NCI-H2196 (cell line): ENCODE results near the gene CPSF4L.

ENCODE experiments used
- DNase-seq: peaks from one replicate; lab custom pipeline; 2025; ENCODE audit not compliant: unreplicated experiment; lab: John Stamatoyannopoulos, UW

Gene CPSF4L

GRCh38 chr17:73203788-73204479, 57.7 kb downstream of the CPSF4L start:
- no peak for DNase-seq

GRCh38 chr17:73203135-73203787, 58.4 kb downstream of the CPSF4L start:
- DNase-seq = peak; percentile 70

DNA sequence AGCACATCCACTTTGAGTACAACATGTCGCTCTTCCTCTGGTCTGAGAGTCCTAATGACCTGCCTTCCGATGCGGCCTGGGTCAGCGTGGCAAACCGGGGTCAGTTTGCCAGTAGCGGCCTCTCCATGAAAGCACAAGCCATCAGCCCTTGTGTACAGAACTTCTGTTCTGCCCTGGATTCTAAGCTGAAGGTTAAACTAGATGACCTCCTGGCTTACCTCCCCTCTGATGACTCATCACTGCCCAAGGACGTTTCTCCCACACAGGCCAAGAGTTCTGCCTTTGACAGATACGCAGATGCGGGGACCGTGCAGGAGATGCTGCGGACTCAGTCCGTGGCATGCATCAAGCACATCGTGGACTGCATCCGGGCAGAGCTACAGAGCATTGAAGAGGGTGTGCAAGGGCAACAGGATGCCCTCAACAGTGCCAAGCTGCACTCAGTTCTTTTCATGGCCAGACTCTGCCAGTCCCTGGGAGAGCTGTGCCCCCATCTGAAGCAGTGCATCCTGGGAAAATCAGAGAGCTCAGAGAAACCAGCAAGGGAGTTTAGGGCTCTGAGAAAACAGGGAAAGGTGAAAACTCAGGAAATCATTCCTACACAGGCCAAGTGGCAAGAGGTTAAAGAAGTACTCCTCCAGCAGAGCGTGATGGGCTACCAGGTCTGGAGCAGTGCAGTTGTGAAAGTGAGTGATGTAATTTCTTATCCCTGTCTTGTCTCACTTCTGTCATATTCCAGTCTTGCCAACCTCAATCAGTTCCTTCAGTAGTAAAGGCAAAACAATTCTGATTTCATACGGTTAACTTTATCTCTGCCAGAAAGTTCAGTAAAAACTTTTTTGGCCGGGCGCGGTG, 60.2 kb downstream of the CPSF4L start:
- DNase-seq = no peak

DNA sequence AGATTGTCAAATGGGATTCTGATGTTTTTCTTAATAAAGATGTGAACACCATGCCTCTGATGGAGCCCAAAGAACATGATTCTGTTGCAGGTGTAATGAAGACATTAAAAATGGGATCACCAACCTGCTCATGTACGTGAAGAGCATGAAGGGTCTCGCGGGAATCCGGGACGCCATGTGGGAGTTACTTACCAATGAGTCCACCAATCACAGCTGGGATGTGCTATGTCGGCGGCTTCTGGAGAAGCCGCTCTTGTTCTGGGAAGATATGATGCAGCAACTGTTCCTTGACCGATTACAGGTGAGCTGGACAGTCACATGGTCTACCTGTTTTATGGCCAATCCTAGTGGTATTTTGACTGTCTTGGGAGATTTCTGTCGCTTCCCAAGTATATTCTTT, 61.2 kb downstream of the CPSF4L start:
- DNase-seq = no peak

DNA sequence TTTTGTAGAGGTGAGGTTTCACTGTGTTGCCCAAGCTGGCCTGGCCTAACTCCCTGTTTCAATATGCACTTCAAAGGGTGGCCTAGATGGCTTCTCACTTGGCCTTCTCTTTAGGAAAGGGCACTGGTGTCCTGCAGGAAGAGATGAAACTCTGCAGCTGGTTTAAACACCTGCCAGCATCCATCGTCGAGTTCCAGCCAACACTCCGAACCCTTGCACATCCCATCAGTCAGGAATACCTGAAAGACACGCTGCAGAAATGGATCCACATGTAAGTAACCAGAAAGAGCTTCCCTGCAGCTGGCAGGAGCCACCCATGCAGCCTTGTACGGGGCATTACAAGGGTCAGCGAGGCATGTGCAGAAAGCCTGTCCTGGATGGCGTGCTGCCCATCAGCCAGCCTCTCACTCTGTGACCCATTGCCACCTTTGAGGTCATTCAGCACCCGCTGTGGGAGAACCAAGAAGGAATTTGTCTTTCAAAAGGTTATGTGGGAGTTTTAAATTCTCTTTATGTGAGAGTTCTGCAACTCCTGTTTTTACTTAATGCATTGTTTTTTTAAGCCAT, 61.8 kb downstream of the CPSF4L start:
- no peak for DNase-seq

DNA sequence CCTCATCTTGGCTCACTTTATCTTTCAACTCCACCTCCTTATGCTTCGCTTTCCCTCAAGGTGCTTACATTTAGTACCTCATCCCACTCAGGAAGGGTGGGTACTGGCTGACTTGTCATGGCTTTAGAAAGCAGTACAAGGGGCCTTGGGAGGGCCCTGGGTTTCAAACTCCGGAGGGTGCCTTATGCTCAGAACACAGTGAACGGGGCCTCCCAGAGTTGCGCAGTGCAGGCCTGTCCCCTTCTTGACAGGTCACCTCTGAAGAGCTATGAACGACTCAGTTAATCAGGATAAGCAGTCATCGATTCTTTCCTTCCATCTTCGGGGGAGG, 62.8 kb downstream of the CPSF4L start:
- DNase-seq = no peak
